HCT116 (cell line): ENCODE measurements around the gene ZWILCH.

Experiments used
- CBX3 ChIP-seq: IDR thresholded peaks from 2 replicates; pipeline ENCODE4 v1.6.1; 2012; ENCODE audit warnings: low read depth
- EGR1 ChIP-seq: IDR thresholded peaks from 2 replicates; pipeline ENCODE4 v1.6.1; 2012; ENCODE audit warnings: low read depth
- ELF1 ChIP-seq: IDR thresholded peaks from 2 replicates; pipeline ENCODE4 v1.6.1; 2012; ENCODE audit warnings: low read depth, borderline replicate concordance
- EZH2 ChIP-seq: fragments of 200-600 bp; sonication (generic); IDR thresholded peaks from 2 replicates; pipeline ENCODE4 v1.6.1; 2017; ENCODE audit warnings: antibody characterized with exemption, mixed run types
- EZH2phosphoT487 ChIP-seq: fragments of 200-600 bp; IDR thresholded peaks from 2 replicates; pipeline ENCODE4 v1.6.1; 2018; ENCODE audit warnings: antibody characterized with exemption, borderline replicate concordance
- FOSL1 ChIP-seq: IDR thresholded peaks from 2 replicates; pipeline ENCODE4 v1.6.1; 2012; ENCODE audit warnings: low read depth
- POLR2A ChIP-seq: IDR thresholded peaks from 2 replicates; pipeline ENCODE4 v1.7.0; 2011; ENCODE audit warnings: borderline replicate concordance; ENCODE audit not compliant: insufficient read depth, insufficient read length; ENCODE audit errors: extremely low read depth
- POLR2AphosphoS5 ChIP-seq: IDR thresholded peaks from 2 replicates; pipeline ENCODE4 v1.6.1; 2011; ENCODE audit warnings: mild to moderate bottlenecking, low read depth, low read length, moderate library complexity
- SP1 ChIP-seq: IDR thresholded peaks from 2 replicates; pipeline ENCODE4 v1.6.1; 2012; ENCODE audit warnings: low read depth
- TF ChIP-seq, protein P1 (sequence below), 3 experiments: fragments of 200-600 bp in 1 of 3; sonication (generic) in 1 of 3; IDR thresholded peaks in 2 of 3; conservative IDR thresholded peaks in 1 of 3; 2 replicates each; pipeline ENCODE4 v1.5.1; 2012 to 2017; ENCODE audit warnings: low read depth in 2 of 3, low read length in 2 of 3, antibody characterized with exemption in 1 of 3, borderline replicate concordance in 1 of 3, control low read depth in 1 of 3, mild to moderate bottlenecking in 1 of 3, mixed read lengths in 1 of 3, mixed run types in 1 of 3, moderate library complexity in 1 of 3; ENCODE audit not compliant: insufficient read depth in 1 of 3
- TF ChIP-seq, protein P2 (sequence below): IDR thresholded peaks from 2 replicates; pipeline ENCODE4 v1.6.1; 2012

DNA sequence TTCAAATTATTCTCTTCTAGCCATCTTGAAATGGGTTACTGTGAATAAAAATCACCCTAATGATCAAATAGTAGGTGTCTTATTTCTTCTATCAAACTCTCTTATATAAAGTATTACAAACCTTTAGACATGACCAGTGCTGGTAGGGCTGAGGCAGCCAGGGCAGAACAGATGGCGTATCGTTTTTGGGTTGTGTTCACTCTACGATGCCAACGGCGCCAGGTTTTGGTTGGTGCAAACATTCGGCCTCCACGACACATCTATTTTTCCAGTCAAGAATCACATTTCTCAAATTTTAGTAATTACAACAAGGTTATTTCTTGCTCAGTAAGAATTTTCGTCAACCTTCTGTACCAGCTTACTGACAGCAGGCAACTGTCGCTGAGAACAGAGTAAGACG is 2.6 kb upstream of the ZWILCH start:
- TF ChIP-seq POLR2A (no peak), ELF1 (no peak), SP1 (no peak), EGR1 (no peak), POLR2AphosphoS5 (no peak), FOSL1 (no peak), EZH2 (no peak), EZH2phosphoT487 (no peak), CBX3 (no peak)
- TF ChIP-seq, protein P1, sequence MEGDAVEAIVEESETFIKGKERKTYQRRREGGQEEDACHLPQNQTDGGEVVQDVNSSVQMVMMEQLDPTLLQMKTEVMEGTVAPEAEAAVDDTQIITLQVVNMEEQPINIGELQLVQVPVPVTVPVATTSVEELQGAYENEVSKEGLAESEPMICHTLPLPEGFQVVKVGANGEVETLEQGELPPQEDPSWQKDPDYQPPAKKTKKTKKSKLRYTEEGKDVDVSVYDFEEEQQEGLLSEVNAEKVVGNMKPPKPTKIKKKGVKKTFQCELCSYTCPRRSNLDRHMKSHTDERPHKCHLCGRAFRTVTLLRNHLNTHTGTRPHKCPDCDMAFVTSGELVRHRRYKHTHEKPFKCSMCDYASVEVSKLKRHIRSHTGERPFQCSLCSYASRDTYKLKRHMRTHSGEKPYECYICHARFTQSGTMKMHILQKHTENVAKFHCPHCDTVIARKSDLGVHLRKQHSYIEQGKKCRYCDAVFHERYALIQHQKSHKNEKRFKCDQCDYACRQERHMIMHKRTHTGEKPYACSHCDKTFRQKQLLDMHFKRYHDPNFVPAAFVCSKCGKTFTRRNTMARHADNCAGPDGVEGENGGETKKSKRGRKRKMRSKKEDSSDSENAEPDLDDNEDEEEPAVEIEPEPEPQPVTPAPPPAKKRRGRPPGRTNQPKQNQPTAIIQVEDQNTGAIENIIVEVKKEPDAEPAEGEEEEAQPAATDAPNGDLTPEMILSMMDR (IDR thresholded peaks at IDR 0.05 in 2 of 3, conservative IDR thresholded peaks at IDR 0.05 in 1 of 3; ENCODE audit: borderline replicate concordance in 1 of 3, insufficient read depth in 1 of 3, low read depth in 2 of 3, low read length in 2 of 3): no peak
- TF ChIP-seq, protein P2, sequence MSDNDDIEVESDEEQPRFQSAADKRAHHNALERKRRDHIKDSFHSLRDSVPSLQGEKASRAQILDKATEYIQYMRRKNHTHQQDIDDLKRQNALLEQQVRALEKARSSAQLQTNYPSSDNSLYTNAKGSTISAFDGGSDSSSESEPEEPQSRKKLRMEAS: no peak
